Measurements from ENCODE around the gene RIN3. TPM values are rescaled to one million over a fixed set of nuclear protein-coding genes. Genes with fewer than 3 reads are reported as not detected.

RIN3 gene
- total RNA-seq, 1 experiment from 2014 or later = 1.5 TPM

DNA sequence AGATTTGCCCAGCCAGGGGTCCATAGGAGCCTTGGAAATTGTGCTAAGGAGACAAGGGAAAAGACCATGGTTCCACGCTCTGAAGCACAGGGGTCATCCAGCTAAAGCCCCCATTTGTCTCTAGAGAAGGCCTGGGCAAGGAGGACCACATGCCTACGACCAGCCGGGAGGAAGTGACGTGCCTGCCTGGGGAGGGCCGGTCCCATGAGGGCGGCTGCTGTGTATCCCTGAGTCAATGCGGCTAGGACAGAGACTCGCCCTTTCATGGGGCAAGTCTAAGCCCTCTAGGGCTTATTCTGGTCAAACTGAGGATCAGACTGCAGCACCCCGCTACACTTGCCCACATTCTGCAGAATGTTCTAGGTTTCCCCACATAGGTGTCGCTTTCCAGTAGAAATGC, 20.6 kb upstream of the RIN3 start:
- Histone ChIP-seq H2BK20ac (ENCODE audit: low read depth, low read length, poor library complexity, severe bottlenecking) (no peak overlapping the region), H4K5ac (ENCODE audit: insufficient read length, low read depth, low read length) (no peak overlapping the region), H3T11ph (ENCODE audit: low read length) (no peak overlapping the region), H3K4me2 (ENCODE audit: insufficient read depth, insufficient read length, low read length) (no peak overlapping the region), H3K27ac (ENCODE audit: insufficient read length, low read depth, low read length) (no peak overlapping the region), H3K79me1 (ENCODE audit: insufficient read depth, low read depth, low read length, poor library complexity, severe bottlenecking) (no peaks in the 10 kb centered on the region), H3K4me1 (ENCODE audit: insufficient read depth, low read length) (no peaks in the 10 kb centered on the region; the same call in 1 of the 2 replicates), H3K79me2 (ENCODE audit: insufficient read depth, low read length) (no peaks in the 10 kb centered on the region), H2BK12ac (ENCODE audit: insufficient read length, low read depth, low read length) (no peak overlapping the region), H3K14ac (ENCODE audit: insufficient read depth, low read length) (no peak overlapping the region), H3K23ac (ENCODE audit: insufficient read length, low read depth, low read length) (no peak overlapping the region), H3K18ac (ENCODE audit: insufficient read length, low read depth, low read length) (no peak overlapping the region), H4K20me1 (ENCODE audit: control insufficient read depth, insufficient read depth, insufficient read length) (no peaks in the 10 kb centered on the region), H3K27me3 (ENCODE audit: insufficient read depth, low read length) (no peaks in the 10 kb centered on the region), H3K56ac (ENCODE audit: insufficient read length, low read depth, low read length) (no peak overlapping the region), H2AFZ (ENCODE audit: low read length) (no peak overlapping the region), H3K9me3 (ENCODE audit: control insufficient read depth, low read depth, low read length) (no peaks in the 10 kb centered on the region), H2AK5ac (ENCODE audit: insufficient read length, low read length) (no peak overlapping the region), H2BK15ac (ENCODE audit: low read depth, low read length) (no peak overlapping the region), H2BK120ac (ENCODE audit: low read depth, low read length, poor library complexity, severe bottlenecking) (no peak overlapping the region), H4K8ac (replicated peaks; ENCODE audit: insufficient read length, low read depth, low read length) (no peak overlapping the region), H4K91ac (ENCODE audit: insufficient read length, low read depth, low read length) (no peak overlapping the region), H3K23me2 (ENCODE audit: insufficient read length, low read depth, low read length, poor library complexity, severe bottlenecking) (no peaks in the 10 kb centered on the region), H3K9ac (ENCODE audit: extremely low read depth, insufficient read length, low read length) (no peak overlapping the region), H2BK5ac (ENCODE audit: insufficient read length, low read length) (no peak overlapping the region), H3K4ac (ENCODE audit: low read depth, low read length) (no peak overlapping the region)
- no CpG with 5 or more reads among the region's 10 CpGs for WGBS (ENCODE audit: extremely low coverage, insufficient read length, low lambda C conversion rate)
- DNase-seq = peak; percentile 17
- Mint-ChIP-seq H3K27ac (no peak overlapping the region), H3K9me3 (no peaks in the 10 kb centered on the region), H3K36me3 (ENCODE audit: insufficient read depth in 1 of 3, low read depth in 3 of 3) (no peaks in the 10 kb centered on the region), H3K27me3 (ENCODE audit: low read depth) (peaks cover 18% of the 10 kb centered on the region), H3K4me1 (peaks cover 14 to 17% of the 10 kb centered on the region in 2 experiments), H3K4me3 (no peak overlapping the region)
- TF ChIP-seq, protein P1, sequence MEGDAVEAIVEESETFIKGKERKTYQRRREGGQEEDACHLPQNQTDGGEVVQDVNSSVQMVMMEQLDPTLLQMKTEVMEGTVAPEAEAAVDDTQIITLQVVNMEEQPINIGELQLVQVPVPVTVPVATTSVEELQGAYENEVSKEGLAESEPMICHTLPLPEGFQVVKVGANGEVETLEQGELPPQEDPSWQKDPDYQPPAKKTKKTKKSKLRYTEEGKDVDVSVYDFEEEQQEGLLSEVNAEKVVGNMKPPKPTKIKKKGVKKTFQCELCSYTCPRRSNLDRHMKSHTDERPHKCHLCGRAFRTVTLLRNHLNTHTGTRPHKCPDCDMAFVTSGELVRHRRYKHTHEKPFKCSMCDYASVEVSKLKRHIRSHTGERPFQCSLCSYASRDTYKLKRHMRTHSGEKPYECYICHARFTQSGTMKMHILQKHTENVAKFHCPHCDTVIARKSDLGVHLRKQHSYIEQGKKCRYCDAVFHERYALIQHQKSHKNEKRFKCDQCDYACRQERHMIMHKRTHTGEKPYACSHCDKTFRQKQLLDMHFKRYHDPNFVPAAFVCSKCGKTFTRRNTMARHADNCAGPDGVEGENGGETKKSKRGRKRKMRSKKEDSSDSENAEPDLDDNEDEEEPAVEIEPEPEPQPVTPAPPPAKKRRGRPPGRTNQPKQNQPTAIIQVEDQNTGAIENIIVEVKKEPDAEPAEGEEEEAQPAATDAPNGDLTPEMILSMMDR (conservative IDR thresholded peaks at IDR 0.05) = no peak
